GM10248 (cell line): ENCODE data around the gene SLC26A9.

ENCODE experiments used
- CTCF ChIA-PET: fragments of 300-600 bp; sonication (Branson Sonifier 250); formaldehyde crosslinking; extraction: SDS; loops from one replicate; lab custom pipeline; 2021; ENCODE audit warnings: antibody characterized with exemption; lab: Yijun Ruan, JAX
- POLR2A ChIA-PET: fragments of 350-650 bp; sonication (Branson Sonifier 250); formaldehyde crosslinking; extraction: SDS; loops from one replicate; lab custom pipeline; 2020; ENCODE audit warnings: antibody characterized with exemption; lab: Yijun Ruan, JAX
- DNase-seq: peaks from one replicate; pipeline ENCODE4 v3.0.0; 2012; ENCODE audit errors: extremely low spot score
- TF ChIP-seq, protein P1 (sequence below): IDR thresholded peaks from 2 replicates; pipeline ENCODE4 v1.5.1; 2012; ENCODE audit warnings: mild to moderate bottlenecking, low read depth; ENCODE audit errors: extremely low read depth, missing control alignments, control extremely low read depth

Gene SLC26A9

DNA sequence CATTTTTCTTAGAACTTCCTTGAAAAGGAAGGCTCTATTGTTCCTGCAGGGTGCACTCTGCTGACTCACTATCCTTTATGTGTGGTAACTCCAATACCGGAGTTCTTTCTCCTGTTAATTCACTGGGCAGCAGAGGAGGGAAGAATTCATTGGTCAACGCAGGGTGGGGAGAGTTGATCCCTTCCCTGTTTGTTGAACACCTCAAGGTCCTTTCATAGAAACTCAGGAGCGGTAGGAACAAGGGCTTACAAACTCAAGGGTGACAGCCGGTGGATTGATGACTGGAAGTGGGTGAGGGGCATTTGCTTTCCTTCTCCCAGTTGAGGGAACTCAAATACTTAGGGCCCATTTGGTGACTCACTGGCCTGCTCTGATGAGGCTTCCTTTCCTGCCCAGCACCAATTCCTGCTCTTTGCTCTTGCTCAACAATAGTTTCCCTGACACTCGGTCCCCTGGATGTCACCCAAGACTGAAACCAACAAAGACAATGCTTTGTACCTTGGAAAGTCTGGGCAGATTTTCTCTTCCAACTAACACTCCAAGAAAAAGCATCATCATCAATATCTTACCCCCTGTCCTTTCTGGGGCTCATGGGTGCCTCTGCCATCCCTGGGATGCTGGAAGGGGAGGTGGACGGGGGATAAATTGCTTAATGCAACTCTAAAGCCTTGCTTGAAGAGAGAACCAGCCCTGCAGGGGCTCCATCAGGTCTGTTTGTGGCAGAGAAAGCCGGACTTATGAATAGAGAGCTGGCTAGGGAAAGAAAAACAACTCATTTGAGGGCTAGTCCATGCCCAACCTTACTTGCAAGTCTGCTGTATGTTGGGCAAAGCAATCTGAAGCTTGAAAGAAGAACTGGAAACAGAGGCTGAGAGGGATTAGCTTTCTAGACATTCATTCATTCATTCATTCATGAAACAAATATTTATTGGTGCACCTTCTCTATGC, 9.3 kb downstream of the SLC26A9 start:
- CTCF ChIA-PET: interaction anchor here (0.9 to 1.4 kb wide), 5 partner anchors 15 to 49 kb away, joined by 3 to 7 read pairs (median 5); no protein-coding TSS in a partner anchor
- POLR2A ChIA-PET: no interaction called here
- TF ChIP-seq, protein P1, sequence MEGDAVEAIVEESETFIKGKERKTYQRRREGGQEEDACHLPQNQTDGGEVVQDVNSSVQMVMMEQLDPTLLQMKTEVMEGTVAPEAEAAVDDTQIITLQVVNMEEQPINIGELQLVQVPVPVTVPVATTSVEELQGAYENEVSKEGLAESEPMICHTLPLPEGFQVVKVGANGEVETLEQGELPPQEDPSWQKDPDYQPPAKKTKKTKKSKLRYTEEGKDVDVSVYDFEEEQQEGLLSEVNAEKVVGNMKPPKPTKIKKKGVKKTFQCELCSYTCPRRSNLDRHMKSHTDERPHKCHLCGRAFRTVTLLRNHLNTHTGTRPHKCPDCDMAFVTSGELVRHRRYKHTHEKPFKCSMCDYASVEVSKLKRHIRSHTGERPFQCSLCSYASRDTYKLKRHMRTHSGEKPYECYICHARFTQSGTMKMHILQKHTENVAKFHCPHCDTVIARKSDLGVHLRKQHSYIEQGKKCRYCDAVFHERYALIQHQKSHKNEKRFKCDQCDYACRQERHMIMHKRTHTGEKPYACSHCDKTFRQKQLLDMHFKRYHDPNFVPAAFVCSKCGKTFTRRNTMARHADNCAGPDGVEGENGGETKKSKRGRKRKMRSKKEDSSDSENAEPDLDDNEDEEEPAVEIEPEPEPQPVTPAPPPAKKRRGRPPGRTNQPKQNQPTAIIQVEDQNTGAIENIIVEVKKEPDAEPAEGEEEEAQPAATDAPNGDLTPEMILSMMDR: no peak
- DNase-seq: no peak

DNA sequence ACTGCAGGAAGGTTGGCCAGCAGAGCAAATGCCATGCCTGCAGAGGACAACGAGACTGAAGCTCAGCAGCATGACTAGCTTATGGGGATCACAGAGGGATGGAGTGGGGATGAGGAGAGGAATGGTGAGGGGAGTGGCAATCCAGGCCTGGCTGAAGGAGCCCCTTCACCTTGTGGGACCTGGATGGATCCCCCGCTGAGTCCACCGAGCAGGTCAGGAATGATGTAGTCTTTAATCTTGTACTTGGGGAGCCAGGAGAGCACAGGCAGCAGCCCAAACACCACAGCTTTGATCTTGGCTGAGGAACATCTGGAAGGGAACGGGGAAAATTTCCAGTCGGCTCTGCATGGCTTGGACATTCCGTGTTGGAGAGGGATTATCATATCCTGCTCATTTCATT, 10.5 kb downstream of the SLC26A9 start:
- DNase-seq: no peak
- TF ChIP-seq, protein P1: no peak
- CTCF ChIA-PET: interaction anchor here (1.0 to 1.4 kb wide), 3 partner anchors 14 to 45 kb away, joined by 3 to 7 read pairs (median 5); no protein-coding TSS in a partner anchor
- POLR2A ChIA-PET: no interaction called here

DNA sequence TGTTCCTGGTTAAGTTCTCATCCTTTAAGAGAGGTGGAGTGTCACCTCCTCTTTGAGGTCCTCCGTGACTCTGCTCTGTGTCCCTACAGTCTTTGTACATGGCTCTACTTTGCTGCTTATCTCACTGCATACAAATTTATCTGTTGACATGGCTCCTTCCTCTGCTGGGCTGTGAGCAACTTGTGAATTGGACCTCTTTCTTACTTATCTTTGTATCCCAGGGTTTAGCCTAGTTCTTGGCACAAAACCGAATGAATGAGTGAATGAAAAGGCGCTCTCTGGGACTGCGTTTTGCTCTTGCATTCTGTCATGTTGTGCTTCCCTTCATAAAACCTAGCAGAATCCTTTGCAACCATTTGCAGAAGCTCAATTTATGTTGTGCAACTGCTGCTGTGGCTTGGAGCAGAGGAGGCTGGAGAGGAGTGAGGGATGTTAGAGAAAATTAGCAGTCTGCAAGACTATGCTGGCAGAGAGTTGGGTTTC, 12.4 kb downstream of the SLC26A9 start:
- TF ChIP-seq, protein P1: no peak
- ChIA-PET POLR2A (no interaction called here), CTCF (interaction anchor here (5.8 to 5.9 kb wide), 2 partner anchors 12 to 46 kb away, joined by 24 to 36 read pairs; no protein-coding TSS in a partner anchor)
- no peak for DNase-seq

DNA sequence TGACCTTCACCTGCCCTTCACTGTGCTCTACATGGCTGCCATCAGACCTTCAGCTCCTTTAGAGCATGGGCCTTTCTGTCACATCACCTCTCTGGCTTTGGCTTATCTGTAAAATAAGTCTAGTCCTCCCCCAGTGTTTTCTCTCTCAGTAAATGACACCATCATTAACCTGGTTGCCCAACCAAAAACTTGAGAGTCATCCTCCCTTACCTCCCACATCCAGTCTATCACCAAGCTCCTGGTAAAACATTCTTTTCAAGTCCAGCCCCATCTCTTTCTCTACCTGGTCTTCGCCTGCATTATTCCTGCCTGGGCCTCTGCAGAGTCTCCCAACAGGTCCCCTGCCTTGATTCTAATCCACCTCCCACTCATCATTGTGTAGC, 13.1 kb downstream of the SLC26A9 start:
- CTCF ChIA-PET: interaction anchor here (5.8 to 5.9 kb wide), 2 partner anchors 11 to 47 kb away, joined by 24 to 36 read pairs; no protein-coding TSS in a partner anchor

DNA sequence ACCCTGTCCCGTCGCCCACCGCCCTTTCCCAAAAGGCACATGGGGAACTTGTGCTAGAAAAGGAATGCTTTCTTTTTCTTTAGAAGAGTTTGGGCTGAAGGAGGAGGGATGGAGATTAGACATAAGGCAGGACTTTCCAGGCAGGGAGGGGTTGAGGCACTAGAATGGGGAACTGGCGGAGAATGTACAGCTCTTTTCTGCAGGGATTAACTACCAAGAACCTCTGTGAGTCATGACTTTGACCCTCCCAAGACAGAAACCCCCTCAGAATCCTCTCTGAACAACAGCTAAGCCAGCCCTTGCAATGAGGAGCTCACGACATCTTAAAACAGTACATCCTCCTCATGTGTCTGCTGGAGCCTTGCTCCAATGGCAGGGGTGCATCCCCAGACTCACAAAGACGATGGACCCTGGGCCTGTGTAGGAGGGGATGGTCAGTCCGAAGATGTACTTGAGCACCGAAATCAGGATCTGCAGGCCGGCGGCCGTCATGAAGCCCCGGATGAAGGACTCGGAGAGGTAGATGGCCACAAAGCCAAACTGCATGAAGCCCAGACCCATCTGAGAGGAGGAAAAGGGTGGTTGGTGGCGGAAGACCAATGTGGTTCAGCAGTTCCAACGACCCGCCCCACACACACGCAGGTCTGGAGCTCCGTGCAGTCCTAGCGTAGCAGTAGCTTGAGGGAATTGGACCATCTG, 13.6 kb downstream of the SLC26A9 start:
- no peak for DNase-seq
- ChIA-PET CTCF (interaction anchor here (0.9 to 5.9 kb wide), 3 partner anchors 11 to 48 kb away, joined by 3 to 36 read pairs (median 24); no protein-coding TSS in a partner anchor), POLR2A (interaction anchor here (0.6 kb wide), 1 partner anchor 38 kb away, joined by 3 read pairs; no protein-coding TSS in a partner anchor)
- TF ChIP-seq, protein P1: no peak

More for the DNA sequence above, 13.1 kb downstream of the SLC26A9 start:
- no peak for DNase-seq
- POLR2A ChIA-PET: interaction anchor here (0.6 kb wide), 1 partner anchor 38 kb away, joined by 3 read pairs; no protein-coding TSS in a partner anchor
- TF ChIP-seq, protein P1: no peak

DNA sequence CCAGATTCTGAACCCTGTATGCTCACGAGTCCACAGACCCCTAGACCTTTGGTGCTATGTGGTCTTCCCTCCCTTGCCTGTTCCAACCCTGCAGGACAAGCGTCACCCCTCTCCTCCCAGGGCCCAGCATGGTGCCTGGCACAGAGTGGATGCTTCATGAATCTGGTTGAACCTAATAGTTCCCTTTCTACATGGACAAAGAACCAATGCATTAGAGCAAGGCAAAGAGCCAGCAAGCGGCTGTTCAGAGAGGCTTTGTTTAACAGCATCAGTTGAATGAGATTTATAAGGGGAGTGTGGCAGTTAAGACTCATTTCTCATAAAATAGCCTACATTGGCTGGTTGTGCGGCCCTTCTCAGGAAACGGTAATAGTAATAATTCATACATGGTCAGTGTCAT, 14.9 kb downstream of the SLC26A9 start:
- POLR2A ChIA-PET: no interaction called here
- DNase-seq: no peak
- CTCF ChIA-PET: interaction anchor here (5.8 to 5.9 kb wide), 2 partner anchors 9 to 49 kb away, joined by 24 to 36 read pairs; no protein-coding TSS in a partner anchor
- TF ChIP-seq, protein P1: no peak
